Spleen (tissue), 11 donors: ENCODE data around the gene CCDC82. TPM values are rescaled to one million over a fixed set of nuclear protein-coding genes. Genes with fewer than 3 reads are reported as not detected.
A peak's percentile ranks its signal among the peaks of the same experiment; 100 is the strongest.

ENCODE experiments used
- DNase-seq: peaks from one replicate; pipeline ENCODE4 v3.0.0-alpha.2; 2020
- H3K27ac ChIP-seq, 8 donors: fragments of 200-600 bp; sonication (generic) in 7 of 8; 1 replicate in 4 of 8; 2 replicates in 4 of 8; pipeline versions ENCODE4 v1.5.0 to v1.8.0; 2016 to 2021; ENCODE audit warnings: inconsistent platforms in 4 of 8, mild to moderate bottlenecking in 4 of 8, moderate library complexity in 1 of 8
- H3K27me3 ChIP-seq, 7 donors: fragments of 200-600 bp; sonication (generic) in 6 of 7; replicated peaks in 1 of 7; 1 replicate in 4 of 7; 2 replicates in 3 of 7; pipeline versions ENCODE4 v1.5.0 to v1.8.0; 2016 to 2021; ENCODE audit warnings: inconsistent platforms in 3 of 7, mild to moderate bottlenecking in 1 of 7
- H3K36me3 ChIP-seq, 6 donors: fragments of 200-600 bp; sonication (generic) in 5 of 6; 1 replicate in 4 of 6; 2 replicates in 2 of 6; pipeline versions ENCODE4 v1.5.0 to v1.8.0; 2016 to 2021; ENCODE audit warnings: inconsistent platforms in 2 of 6
- H3K4me1 ChIP-seq, 6 donors: fragments of 200-600 bp; sonication (generic) in 5 of 6; 1 replicate in 3 of 6; 2 replicates in 3 of 6; pipeline versions ENCODE4 v1.5.0 to v1.8.0; 2016 to 2021; ENCODE audit warnings: inconsistent platforms in 3 of 6
- H3K4me3 ChIP-seq, 8 donors: fragments of 200-600 bp; sonication (generic) in 7 of 8; 1 replicate in 4 of 8; 2 replicates in 4 of 8; pipeline versions ENCODE4 v1.5.0 to v1.8.0; 2016 to 2021; ENCODE audit warnings: inconsistent platforms in 4 of 8, mild to moderate bottlenecking in 4 of 8, moderate library complexity in 2 of 8
- H3K9me3 ChIP-seq, 8 donors: fragments of 200-600 bp; sonication (generic) in 7 of 8; 1 replicate in 4 of 8; 2 replicates in 4 of 8; pipeline versions ENCODE4 v1.5.0 to v1.8.0; 2016 to 2021; ENCODE audit warnings: inconsistent platforms in 4 of 8
- CTCF ChIP-seq, 11 experiments: fragments of 200-600 bp in 7 of 11; fragments of 450-650 bp in 4 of 11; sonication (generic) in 4 of 11; IDR thresholded peaks in 8 of 11; conservative IDR thresholded peaks in 3 of 11; 1 replicate in 7 of 11; 2 replicates in 4 of 11; pipeline versions ENCODE4 v1.4.0 to v1.8.0; 2016 to 2021; ENCODE audit warnings: antibody characterized with exemption in 11 of 11, inconsistent platforms in 4 of 11, mild to moderate bottlenecking in 1 of 11
- POLR2A ChIP-seq, 3 donors: fragments of 450-650 bp; IDR thresholded peaks; one replicate each; pipeline ENCODE4 v1.5.1; 2017; ENCODE audit warnings: antibody characterized with exemption in 3 of 3, mild to moderate bottlenecking in 1 of 3
- POLR2AphosphoS5 ChIP-seq, 3 donors: sonication (generic); formaldehyde crosslinking; IDR thresholded peaks; one replicate each; pipeline ENCODE4 v1.5.1; 2017; ENCODE audit warnings: antibody characterized with exemption in 3 of 3
- WGBS, 5 donors: extraction: QIAGEN DNeasy Blood & Tissue Kit in 3 of 5; methylation state at CpG; one replicate each; pipeline versions ENCODE4 v1.1.5 to v1.1.7; 2013 to 2018; 5-methylcytosine and 5-hydroxymethylcytosine counted together
- intact Hi-C: fragments of 100-400 bp; cut with DNase I; formaldehyde crosslinking; loops from one replicate; pipeline ENCODE4 v1.15.0; 2023; ENCODE audit warnings: low total_unique reads
- polyA plus RNA-seq, 3 donors: library from polyadenylated mRNA; stranded (reverse); fragments of 200-250 nt; gene quantifications; one replicate each; pipeline ENCODE4 v1.2.1, GENCODE V29; 2013
- total RNA-seq, 7 donors: library from RNA; depleted of rRNA in 3 of 7; stranded (reverse); fragments of >200 nt in 3 of 7; fragmentation: NEBNext Ultra II Directional in 4 of 7; extraction: Animal tissue kit (Norgen Biotek cat#: 25700) in 4 of 7; gene quantifications; one replicate each; pipeline versions ENCODE4 v1.1.0 to v1.2.1, GENCODE V29; 2016 to 2021
- donor health status: healthy with polysubstance abuse.
- donor health status: DM: no; HTN: no; CAD: no; lungs with moderate emphysema.
- donor health status: DM: no; HTN: no; CAD: no.
- donor health status: Bipolar disorder and iron deficiency.
- donor health status: healthy.
- donor health status: DM: no; HTN: no; CAD: no.
- donor health status: DM: yes; HTN: yes; CAD: no.

The CCDC82 gene
- total and polyA plus RNA-seq, 10 donors, result 21.4 to 59.8 (median 37.6) TPM

GRCh38 chr11:96309643-96310017 is 80.1 kb downstream of the CCDC82 start:
- DNase-seq, result no peak
- no peak overlapping the region for H3K4me3 ChIP-seq
- TF ChIP-seq POLR2AphosphoS5 (IDR thresholded peaks at IDR 0.05), result no peak
- TF ChIP-seq CTCF (IDR thresholded peaks at IDR 0.05 in 8 of 11, conservative IDR thresholded peaks at IDR 0.05 in 3 of 11), result no peak
- no peak for TF ChIP-seq POLR2A (IDR thresholded peaks at IDR 0.05)
- peak overlapping the region in 2 of 8 donors; percentile 80 to 83 for H3K27ac ChIP-seq
- 77 to 96% (median 77%) methylated on average over 5 of the region's 5 CpGs for WGBS, 5 donors
- intact Hi-C loops, result no loop called here
- peaks cover 0 to 6% (median 0%) of the 10 kb centered on the region in 6 donors for H3K36me3 ChIP-seq
- H3K9me3 ChIP-seq, result no peaks in the 10 kb centered on the region
- H3K4me1 ChIP-seq, result peaks cover 14 to 84% (median 50%) of the 10 kb centered on the region in 6 donors
- no peaks in the 10 kb centered on the region for H3K27me3 ChIP-seq

- Histone ChIP-seq H3K27me3 (no peaks in the 10 kb centered on the region), H3K27ac (peak overlapping the region in 4 of 8 donors; percentile 34 to 83 (median 80)), H3K9me3 (no peaks in the 10 kb centered on the region), H3K36me3 (peaks cover 0 to 6% (median 0%) of the 10 kb centered on the region in 6 donors), H3K4me1 (peaks cover 9 to 84% (median 45%) of the 10 kb centered on the region in 6 donors), H3K4me3 (no peak overlapping the region)
- no peak for DNase-seq
- intact Hi-C loops, result no loop called here
- TF ChIP-seq CTCF (IDR thresholded peaks at IDR 0.05 in 8 of 11, conservative IDR thresholded peaks at IDR 0.05 in 3 of 11) (no peak), POLR2A (IDR thresholded peaks at IDR 0.05) (no peak), POLR2AphosphoS5 (IDR thresholded peaks at IDR 0.05) (no peak)
- 87 to 96% (median 91%) methylated on average over 2 of the region's 2 CpGs for WGBS, 5 donors
Measured at GRCh38 chr11:96309016-96309642, 80.6 kb downstream of the CCDC82 start.

GRCh38 chr11:96307776-96308140 is 82.0 kb downstream of the CCDC82 start:
- DNase-seq, result no peak
- peak overlapping the region in 2 of 8 donors; percentile 9 to 42 for H3K4me3 ChIP-seq
- H3K27me3 ChIP-seq, result no peaks in the 10 kb centered on the region
- no peaks in the 10 kb centered on the region for H3K9me3 ChIP-seq
- TF ChIP-seq CTCF (IDR thresholded peaks at IDR 0.05 in 8 of 11, conservative IDR thresholded peaks at IDR 0.05 in 3 of 11) (no peak), POLR2A (IDR thresholded peaks at IDR 0.05) (no peak), POLR2AphosphoS5 (IDR thresholded peaks at IDR 0.05) (no peak)
- peaks cover 6 to 84% (median 48%) of the 10 kb centered on the region in 6 donors for H3K4me1 ChIP-seq
- peak overlapping the region; percentile 49 to 83 (median 70) for H3K27ac ChIP-seq
- 66 to 76% (median 68%) methylated on average over 3 of the region's 3 CpGs for WGBS, 5 donors
- intact Hi-C loops, result no loop called here
- H3K36me3 ChIP-seq, result peaks cover 0 to 6% (median 0%) of the 10 kb centered on the region in 6 donors

- peak in 1 of 3 donors; percentile 61 for TF ChIP-seq POLR2AphosphoS5 (IDR thresholded peaks at IDR 0.05)
- TF ChIP-seq CTCF (IDR thresholded peaks at IDR 0.05 in 8 of 11, conservative IDR thresholded peaks at IDR 0.05 in 3 of 11), result no peak
- TF ChIP-seq POLR2A (IDR thresholded peaks at IDR 0.05), result peak in 1 of 3 donors; percentile 11
- 30 to 52% (median 35%) methylated on average over 10 of the region's 10 CpGs for WGBS, 5 donors
- Histone ChIP-seq H3K27ac (peak overlapping the region; percentile 49 to 83 (median 70)), H3K4me3 (peak overlapping the region in 2 of 8 donors; percentile 9 to 42), H3K9me3 (no peaks in the 10 kb centered on the region), H3K36me3 (peaks cover 0 to 6% (median 0%) of the 10 kb centered on the region in 6 donors), H3K27me3 (no peaks in the 10 kb centered on the region), H3K4me1 (peaks cover 9 to 85% (median 54%) of the 10 kb centered on the region in 6 donors)
- intact Hi-C loops, result no loop called here
- no peak for DNase-seq
Measured at GRCh38 chr11:96306933-96307775, 82.6 kb downstream of the CCDC82 start.
